Gastroesophageal sphincter (tissue), 4 donors: ENCODE results near the gene GPS1. TPM values are rescaled to one million over a fixed set of nuclear protein-coding genes. Genes with fewer than 3 reads are reported as not detected.

Source experiments
- ATAC-seq: fragments of 150-250 bp; one replicate; pipeline ENCODE4 v1.9.1; 2016; ENCODE audit warnings: mild to moderate bottlenecking, moderate library complexity
- H3K27ac ChIP-seq, 4 donors: fragments of 200-600 bp; sonication (generic) in 3 of 4; 1 replicate in 3 of 4; 2 replicates in 1 of 4; pipeline ENCODE4 v1.5.1; 2016 to 2019
- H3K27me3 ChIP-seq: fragments of 200-600 bp; sonication (generic); one replicate; pipeline ENCODE4 v1.5.1; 2019
- H3K36me3 ChIP-seq, 2 donors: fragments of 200-600 bp; sonication (generic); one replicate each; pipeline ENCODE4 v1.5.1; 2019; ENCODE audit warnings: control low read depth in 1 of 2
- H3K4me1 ChIP-seq, 3 donors: fragments of 200-600 bp; sonication (generic); 1 replicate in 2 of 3; 2 replicates in 1 of 3; pipeline ENCODE4 v1.5.1; 2016 to 2019; ENCODE audit warnings: control low read depth in 2 of 3
- H3K4me3 ChIP-seq, 2 donors: fragments of 200-600 bp; sonication (generic); one replicate each; pipeline ENCODE4 v1.5.1; 2019; ENCODE audit warnings: mild to moderate bottlenecking in 1 of 2, moderate library complexity in 1 of 2
- H3K9me3 ChIP-seq, 3 donors: fragments of 200-600 bp; sonication (generic); one replicate each; pipeline ENCODE4 v1.5.1; 2017 to 2019; ENCODE audit warnings: control low read depth in 2 of 3
- CTCF ChIP-seq, 4 experiments: fragments of 200-600 bp in 2 of 4; fragments of 450-650 bp in 2 of 4; sonication (generic) in 1 of 4; IDR thresholded peaks; one replicate each; pipeline ENCODE4 v1.5.1; 2017 to 2019; ENCODE audit warnings: antibody characterized with exemption in 4 of 4, mild to moderate bottlenecking in 2 of 4, moderate library complexity in 2 of 4
- EP300 ChIP-seq: sonication (generic); formaldehyde crosslinking; IDR thresholded peaks from one replicate; pipeline ENCODE4 v1.6.1; 2017; ENCODE audit warnings: antibody characterized with exemption, mild to moderate bottlenecking
- POLR2A ChIP-seq, 2 donors: fragments of 450-650 bp; IDR thresholded peaks; one replicate each; pipeline ENCODE4 v1.6.1; 2017; ENCODE audit warnings: antibody characterized with exemption in 2 of 2, mild to moderate bottlenecking in 2 of 2, moderate library complexity in 1 of 2
- POLR2AphosphoS5 ChIP-seq: sonication (generic); formaldehyde crosslinking; IDR thresholded peaks from one replicate; pipeline ENCODE4 v1.6.1; 2017; ENCODE audit warnings: antibody characterized with exemption
- WGBS, 2 donors: methylation state at CpG; one replicate each; pipeline ENCODE4 v1.1.5; 2018; ENCODE audit warnings: low coverage in 1 of 2; 5-methylcytosine and 5-hydroxymethylcytosine counted together
- total RNA-seq, 4 donors: library from RNA; depleted of rRNA; stranded (reverse); fragments of >200 nt; gene quantifications; one replicate each; pipeline ENCODE4 v1.1.0, GENCODE V29; 2016

Gene GPS1
- total RNA-seq, 4 donors from 2014 or later = 69.3 to 103 (median 77.2) TPM

GRCh38 chr17:82049106-82049505, 2.6 kb upstream of the GPS1 start:
- Histone ChIP-seq H3K27ac (no peak overlapping the region), H3K27me3 (no peaks in the 10 kb centered on the region), H3K36me3 (peaks cover 0 to 50% of the 10 kb centered on the region in 2 donors), H3K9me3 (no peaks in the 10 kb centered on the region), H3K4me1 (peaks cover 0 to 43% (median 26%) of the 10 kb centered on the region in 3 donors), H3K4me3 (no peak overlapping the region)
- TF ChIP-seq EP300 (no peak), POLR2AphosphoS5 (no peak), POLR2A (IDR thresholded peaks at IDR 0.05) (no peak), CTCF (IDR thresholded peaks at IDR 0.05) (no peak)
- ATAC-seq = no peak
- WGBS, 2 donors = 58 to 60% methylated on average over 2 to 3 of the region's 8 CpGs

- Histone ChIP-seq H3K4me3 (no peak overlapping the region), H3K4me1 (peaks cover 0 to 47% (median 26%) of the 10 kb centered on the region in 3 donors), H3K27me3 (no peaks in the 10 kb centered on the region), H3K27ac (no peak overlapping the region), H3K36me3 (peaks cover 0 to 55% of the 10 kb centered on the region in 2 donors), H3K9me3 (no peaks in the 10 kb centered on the region)
- no peak for TF ChIP-seq CTCF (IDR thresholded peaks at IDR 0.05)
- TF ChIP-seq POLR2AphosphoS5 = no peak
- no peak for TF ChIP-seq POLR2A (IDR thresholded peaks at IDR 0.05)
- no peak for TF ChIP-seq EP300
- no peak for ATAC-seq
- WGBS, 2 donors = no CpG with 5 or more reads among the region's 16 CpGs
These were observed 2.2 kb upstream of the GPS1 start for GRCh38 chr17:82049521-82049971.

GRCh38 chr17:82050152-82050760, 1.4 kb upstream of the GPS1 start:
- TF ChIP-seq EP300 (no peak), CTCF (IDR thresholded peaks at IDR 0.05) (no peak), POLR2A (IDR thresholded peaks at IDR 0.05) (no peak), POLR2AphosphoS5 (no peak)
- Histone ChIP-seq H3K27ac (peak overlapping the region in 1 of 4 donors; percentile 81), H3K36me3 (peaks cover 0 to 62% of the 10 kb centered on the region in 2 donors), H3K27me3 (no peaks in the 10 kb centered on the region), H3K9me3 (no peaks in the 10 kb centered on the region), H3K4me3 (peak overlapping the region in 1 of 2 donors; percentile 84), H3K4me1 (peaks cover 0 to 51% (median 26%) of the 10 kb centered on the region in 3 donors)
- ATAC-seq = no peak
- WGBS, 2 donors = 80 to 83% methylated on average over 1 of the region's 28 CpGs

GRCh38 chr17:82050761-82051641, 697 bp upstream of the GPS1 start:
- H3K9me3 ChIP-seq = no peaks in the 10 kb centered on the region
- TF ChIP-seq POLR2AphosphoS5 (no peak), EP300 (no peak), CTCF (IDR thresholded peaks at IDR 0.05) (no peak), POLR2A (IDR thresholded peaks at IDR 0.05) (no peak)
- peaks cover 0 to 54% (median 26%) of the 10 kb centered on the region in 3 donors for H3K4me1 ChIP-seq
- WGBS, 2 donors = 15% methylated on average over 4 of the region's 79 CpGs; no CpG with 5 or more reads in 1 of the 2 donors
- peak; percentile 9 for ATAC-seq
- H3K27me3 ChIP-seq = no peaks in the 10 kb centered on the region
- peaks cover 0 to 69% of the 10 kb centered on the region in 2 donors for H3K36me3 ChIP-seq
- peak overlapping the region; percentile 71 to 84 for H3K4me3 ChIP-seq
- peak overlapping the region in 3 of 4 donors; percentile 75 to 83 (median 81) for H3K27ac ChIP-seq
